ENCODE data around the gene ARHGAP15.

ARHGAP15 gene

DNA sequence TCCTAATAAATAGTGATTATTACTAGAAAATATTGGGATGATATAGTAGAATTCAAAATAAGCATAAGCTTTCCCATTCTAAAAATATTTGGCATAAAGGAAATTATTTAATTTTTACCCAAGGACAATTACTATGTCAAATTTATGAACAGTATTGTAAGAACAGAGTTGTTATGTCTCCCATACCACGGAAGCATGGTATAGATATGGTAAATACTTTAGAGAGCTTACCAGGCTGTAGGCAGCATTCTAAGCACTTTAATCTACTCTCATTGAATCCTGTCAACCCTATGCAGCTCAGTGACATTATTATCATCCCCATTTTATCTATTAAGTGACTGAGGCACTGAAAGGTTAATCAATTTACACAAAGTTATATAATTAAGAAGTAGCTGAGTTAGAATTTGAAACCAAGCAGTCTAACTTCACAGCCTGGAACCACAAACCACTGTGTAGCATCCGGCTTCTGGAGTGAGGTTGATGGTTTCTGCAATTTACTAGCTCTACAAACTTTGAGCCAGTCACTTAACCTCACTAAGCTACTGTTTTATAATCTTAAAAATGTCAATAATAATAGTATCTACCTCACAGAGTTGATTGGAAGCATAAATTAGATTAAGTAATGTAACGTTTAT lies 323.7 kb downstream of the ARHGAP15 start:
- no peak for DNase-seq (ENCODE audit: low spot score)
- H2BK15ac ChIP-seq (ENCODE audit: low read length), result no peak overlapping the region

DNA sequence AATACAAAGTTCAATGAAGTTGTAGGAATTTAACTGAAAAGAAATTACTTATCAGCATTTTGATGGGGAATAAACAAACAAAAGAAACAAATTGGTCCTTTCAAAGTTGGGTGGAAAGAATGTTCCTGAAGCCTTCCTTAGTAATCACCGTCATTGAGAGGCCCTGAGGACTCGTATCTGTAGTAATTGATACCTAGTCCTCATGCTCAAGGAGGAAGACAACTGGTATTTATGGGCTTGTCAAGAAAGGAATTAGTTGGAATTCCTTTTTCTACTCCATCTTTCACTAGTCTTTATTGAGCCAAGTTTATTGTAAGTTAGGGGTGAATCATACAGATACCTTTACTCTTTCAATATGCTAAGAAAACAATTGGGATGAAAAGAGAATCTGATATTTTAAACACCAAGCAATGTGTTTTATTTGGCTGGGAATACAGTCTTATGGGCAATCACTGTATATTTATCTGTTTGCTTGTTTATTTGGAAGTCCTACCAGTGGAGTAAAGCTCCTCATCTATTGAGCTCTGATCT lies 324.8 kb downstream of the ARHGAP15 start:
- Histone ChIP-seq H3K27me3 (ENCODE audit: control insufficient read depth in 3 of 3, insufficient read depth in 3 of 3, low read depth in 1 of 3, low read length in 3 of 3) (no peaks in the 10 kb centered on the region), H3K79me1 (ENCODE audit: low read depth, low read length) (no peaks in the 10 kb centered on the region), H2BK15ac (ENCODE audit: low read length) (no peak overlapping the region), H3K23ac (ENCODE audit: low read depth, low read length, poor library complexity) (no peak overlapping the region), H3K9ac (ENCODE audit: low read depth, low read length, poor library complexity) (no peak overlapping the region), H3K4me2 (ENCODE audit: insufficient read depth, low read length, poor library complexity, severe bottlenecking) (no peak overlapping the region), H2AK5ac (ENCODE audit: low read depth, low read length) (no peak overlapping the region), H3K4me1 (ENCODE audit: control insufficient read depth in 2 of 2, insufficient read depth in 1 of 2, low read depth in 1 of 2, low read length in 2 of 2) (no peaks in the 10 kb centered on the region), H3K14ac (ENCODE audit: low read length) (no peak overlapping the region), H2BK5ac (ENCODE audit: low read length) (no peak overlapping the region), H2BK120ac (ENCODE audit: low read depth, low read length) (no peak overlapping the region), H3K18ac (ENCODE audit: low read length) (no peak overlapping the region), H3K4me3 (ENCODE audit: low read length in 2 of 2) (no peak overlapping the region), H4K8ac (ENCODE audit: low read depth, low read length) (no peak overlapping the region), H3K27ac (replicated peaks; ENCODE audit: low read length) (no peak overlapping the region), H3K9me3 (replicated peaks in 1 of 2; ENCODE audit: control insufficient read depth in 2 of 2, insufficient read depth in 1 of 2, low read depth in 1 of 2, low read length in 2 of 2) (no peaks in the 10 kb centered on the region), H2BK12ac (ENCODE audit: low read length) (no peak overlapping the region), H4K91ac (ENCODE audit: low read depth, low read length, poor library complexity) (no peak overlapping the region), H3K36me3 (replicated peaks in 1 of 2; ENCODE audit: control insufficient read depth in 2 of 2, insufficient read depth in 2 of 2, low read length in 2 of 2) (no peaks in the 10 kb centered on the region), H3K4ac (ENCODE audit: low read length) (no peak overlapping the region), H2AFZ (ENCODE audit: low read length) (no peak overlapping the region)
- WGBS, 2 donors (ENCODE audit: extremely low coverage in 2 of 2, insufficient read length in 2 of 2, insufficient replicate concordance in 1 of 2), result no CpG with 5 or more reads among the region's 2 CpGs
- DNase-seq (ENCODE audit: low spot score), result no peak

More for the DNA sequence above, 323.7 kb downstream of the ARHGAP15 start:
- H3K4ac ChIP-seq (ENCODE audit: low read length), result no peak overlapping the region
- H3K9ac ChIP-seq (ENCODE audit: low read depth, low read length, poor library complexity), result no peak overlapping the region
- H3K4me1 ChIP-seq (ENCODE audit: control insufficient read depth in 2 of 2, insufficient read depth in 1 of 2, low read depth in 1 of 2, low read length in 2 of 2), result no peaks in the 10 kb centered on the region
- no peak overlapping the region for H3K4me3 ChIP-seq (ENCODE audit: low read length in 2 of 2)
- H3K27ac ChIP-seq (replicated peaks; ENCODE audit: low read length), result no peak overlapping the region
- H2BK12ac ChIP-seq (ENCODE audit: low read length), result no peak overlapping the region
- no peak overlapping the region for H2AFZ ChIP-seq (ENCODE audit: low read length)
- no peak overlapping the region for H4K91ac ChIP-seq (ENCODE audit: low read depth, low read length, poor library complexity)
- H3K9me3 ChIP-seq (replicated peaks in 1 of 2; ENCODE audit: control insufficient read depth in 2 of 2, insufficient read depth in 1 of 2, low read depth in 1 of 2, low read length in 2 of 2), result no peaks in the 10 kb centered on the region
- H3K14ac ChIP-seq (ENCODE audit: low read length), result no peak overlapping the region
- H2BK120ac ChIP-seq (ENCODE audit: low read depth, low read length), result no peak overlapping the region
- H2BK5ac ChIP-seq (ENCODE audit: low read length), result no peak overlapping the region
- WGBS, 2 donors (ENCODE audit: extremely low coverage in 2 of 2, insufficient read length in 2 of 2, insufficient replicate concordance in 1 of 2), result no CpG with 5 or more reads among the region's 3 CpGs
- H3K18ac ChIP-seq (ENCODE audit: low read length), result no peak overlapping the region
- no peaks in the 10 kb centered on the region for H3K36me3 ChIP-seq (replicated peaks in 1 of 2; ENCODE audit: control insufficient read depth in 2 of 2, insufficient read depth in 2 of 2, low read length in 2 of 2)
- no peaks in the 10 kb centered on the region for H3K27me3 ChIP-seq (ENCODE audit: control insufficient read depth in 3 of 3, insufficient read depth in 3 of 3, low read depth in 1 of 3, low read length in 3 of 3)
- H4K8ac ChIP-seq (ENCODE audit: low read depth, low read length), result no peak overlapping the region
- H2AK5ac ChIP-seq (ENCODE audit: low read depth, low read length), result no peak overlapping the region
- no peaks in the 10 kb centered on the region for H3K79me1 ChIP-seq (ENCODE audit: low read depth, low read length)
- H3K4me2 ChIP-seq (ENCODE audit: insufficient read depth, low read length, poor library complexity, severe bottlenecking), result no peak overlapping the region
- H3K23ac ChIP-seq (ENCODE audit: low read depth, low read length, poor library complexity), result no peak overlapping the region

DNA sequence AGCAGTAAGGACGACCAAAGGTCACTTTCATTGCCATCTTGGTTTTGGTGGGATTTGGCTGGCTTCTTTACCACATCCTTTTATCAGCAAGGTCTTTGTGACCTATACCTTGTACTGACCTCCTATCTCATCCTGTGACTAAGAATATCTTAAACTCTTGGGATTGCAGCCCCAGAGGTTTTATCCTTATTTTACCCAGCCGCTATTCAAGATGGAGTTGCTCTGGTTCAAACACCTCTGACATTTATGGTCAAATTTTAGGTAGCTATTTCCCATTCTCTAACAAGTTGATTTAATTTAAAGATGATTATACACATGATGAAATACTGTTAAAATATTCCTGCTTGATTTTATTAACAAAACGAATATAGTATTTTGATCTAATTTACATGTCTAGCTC lies 326.1 kb downstream of the ARHGAP15 start:
- Histone ChIP-seq H2BK15ac (ENCODE audit: low read length) (no peak overlapping the region), H2BK5ac (ENCODE audit: low read length) (no peak overlapping the region), H3K14ac (ENCODE audit: low read length) (no peak overlapping the region), H2AFZ (ENCODE audit: low read length) (no peak overlapping the region), H3K4me1 (ENCODE audit: control insufficient read depth in 2 of 2, insufficient read depth in 1 of 2, low read depth in 1 of 2, low read length in 2 of 2) (no peaks in the 10 kb centered on the region), H3K4me3 (ENCODE audit: low read length in 2 of 2) (no peak overlapping the region), H3K4ac (ENCODE audit: low read length) (no peak overlapping the region), H3K18ac (ENCODE audit: low read length) (no peak overlapping the region), H3K79me1 (ENCODE audit: low read depth, low read length) (no peaks in the 10 kb centered on the region), H3K4me2 (ENCODE audit: insufficient read depth, low read length, poor library complexity, severe bottlenecking) (no peak overlapping the region), H3K36me3 (replicated peaks in 1 of 2; ENCODE audit: control insufficient read depth in 2 of 2, insufficient read depth in 2 of 2, low read length in 2 of 2) (no peaks in the 10 kb centered on the region), H2BK12ac (ENCODE audit: low read length) (no peak overlapping the region), H3K9ac (ENCODE audit: low read depth, low read length, poor library complexity) (no peak overlapping the region), H3K23ac (ENCODE audit: low read depth, low read length, poor library complexity) (no peak overlapping the region), H3K27ac (replicated peaks; ENCODE audit: low read length) (no peak overlapping the region), H3K9me3 (replicated peaks in 1 of 2; ENCODE audit: control insufficient read depth in 2 of 2, insufficient read depth in 1 of 2, low read depth in 1 of 2, low read length in 2 of 2) (no peaks in the 10 kb centered on the region), H2BK120ac (ENCODE audit: low read depth, low read length) (no peak overlapping the region), H3K27me3 (ENCODE audit: control insufficient read depth in 3 of 3, insufficient read depth in 3 of 3, low read depth in 1 of 3, low read length in 3 of 3) (no peaks in the 10 kb centered on the region), H4K91ac (ENCODE audit: low read depth, low read length, poor library complexity) (no peak overlapping the region), H4K8ac (ENCODE audit: low read depth, low read length) (no peak overlapping the region), H2AK5ac (ENCODE audit: low read depth, low read length) (no peak overlapping the region)
- WGBS, 2 donors (ENCODE audit: extremely low coverage in 2 of 2, insufficient read length in 2 of 2, insufficient replicate concordance in 1 of 2), result no CpG with 5 or more reads among the region's 3 CpGs
- no peak for DNase-seq (ENCODE audit: low spot score)

DNA sequence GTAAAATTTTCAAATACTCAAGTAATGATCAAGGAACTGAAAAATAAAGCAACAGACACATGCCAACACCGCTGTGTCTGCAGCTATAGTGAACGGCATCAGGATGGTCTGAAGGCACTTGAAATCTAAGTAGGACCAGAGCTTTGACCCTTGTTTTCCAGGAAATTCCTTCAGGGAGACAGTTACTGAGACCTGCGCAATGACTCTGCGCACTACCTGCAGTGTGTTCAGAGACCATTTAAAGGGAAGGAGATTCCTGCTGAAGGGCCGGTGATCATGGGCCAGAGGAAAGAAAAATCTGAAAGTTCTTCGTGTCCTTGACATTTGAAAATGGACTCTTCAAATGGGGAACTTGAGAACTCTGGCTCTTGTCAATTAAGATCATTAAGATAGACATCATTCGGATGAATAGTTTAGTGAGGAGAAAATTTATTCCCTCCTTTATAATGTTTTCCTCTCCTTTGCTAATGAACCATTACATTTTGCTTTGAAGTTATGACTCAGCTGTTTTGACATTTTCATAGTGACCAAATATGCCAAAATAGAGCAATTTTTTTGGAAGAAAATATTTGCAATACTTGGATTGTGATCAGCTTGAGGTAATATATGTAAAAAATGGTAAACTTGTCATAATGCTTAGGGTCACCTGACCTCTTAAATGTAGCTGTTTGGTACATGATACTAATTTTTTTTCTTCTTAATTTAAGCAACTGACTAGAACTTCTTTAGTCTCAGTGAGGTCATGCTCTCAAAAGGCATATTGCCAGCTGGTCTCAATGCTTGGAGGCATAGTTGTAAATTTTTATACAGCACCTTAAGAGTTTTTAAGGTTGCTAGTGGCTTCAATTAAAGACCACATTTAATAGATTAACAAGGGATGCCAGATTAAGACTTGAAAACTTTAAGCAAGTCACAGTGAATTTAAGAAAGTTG lies 329.3 kb downstream of the ARHGAP15 start:
- Histone ChIP-seq H3K4me3 (ENCODE audit: low read length in 2 of 2) (peak overlapping the region in 1 of 2 donors; percentile 51), H2AFZ (ENCODE audit: low read length) (peak overlapping the region; percentile 61), H3K9me3 (replicated peaks in 1 of 2; ENCODE audit: control insufficient read depth in 2 of 2, insufficient read depth in 1 of 2, low read depth in 1 of 2, low read length in 2 of 2) (no peaks in the 10 kb centered on the region), H2BK15ac (ENCODE audit: low read length) (no peak overlapping the region), H4K8ac (ENCODE audit: low read depth, low read length) (no peak overlapping the region), H3K4ac (ENCODE audit: low read length) (no peak overlapping the region), H3K27ac (replicated peaks; ENCODE audit: low read length) (no peak overlapping the region), H3K27me3 (ENCODE audit: control insufficient read depth in 3 of 3, insufficient read depth in 3 of 3, low read depth in 1 of 3, low read length in 3 of 3) (no peaks in the 10 kb centered on the region), H4K91ac (ENCODE audit: low read depth, low read length, poor library complexity) (no peak overlapping the region), H3K23ac (ENCODE audit: low read depth, low read length, poor library complexity) (no peak overlapping the region), H3K4me2 (ENCODE audit: insufficient read depth, low read length, poor library complexity, severe bottlenecking) (no peak overlapping the region), H2BK12ac (ENCODE audit: low read length) (no peak overlapping the region), H3K4me1 (ENCODE audit: control insufficient read depth in 2 of 2, insufficient read depth in 1 of 2, low read depth in 1 of 2, low read length in 2 of 2) (no peaks in the 10 kb centered on the region), H3K14ac (ENCODE audit: low read length) (no peak overlapping the region), H2BK5ac (ENCODE audit: low read length) (no peak overlapping the region), H2AK5ac (ENCODE audit: low read depth, low read length) (no peak overlapping the region), H2BK120ac (ENCODE audit: low read depth, low read length) (no peak overlapping the region), H3K18ac (ENCODE audit: low read length) (no peak overlapping the region), H3K36me3 (replicated peaks in 1 of 2; ENCODE audit: control insufficient read depth in 2 of 2, insufficient read depth in 2 of 2, low read length in 2 of 2) (no peaks in the 10 kb centered on the region), H3K9ac (ENCODE audit: low read depth, low read length, poor library complexity) (no peak overlapping the region), H3K79me1 (ENCODE audit: low read depth, low read length) (no peaks in the 10 kb centered on the region)
- WGBS, 2 donors (ENCODE audit: extremely low coverage in 2 of 2, insufficient read length in 2 of 2, insufficient replicate concordance in 1 of 2), result no CpG with 5 or more reads among the region's 7 CpGs
- no peak for DNase-seq (ENCODE audit: low spot score)
